Endothelial cell of umbilical vein (primary cell): Measurements from ENCODE around the gene TRPM3. TPM values are rescaled to one million over a fixed set of nuclear protein-coding genes. Genes with fewer than 3 reads are reported as not detected.

Source experiments
- BruUV-seq: library from RNA; stranded (reverse); fragments of 400-500 nt; replicated peaks from 2 replicates; lab custom pipeline; 2021; lab: Mats Ljungman, UMichigan
- CTCF ChIA-PET: fragments of 300-600, 350-600 bp; sonication (Branson Sonifier 250); formaldehyde crosslinking; loops from one replicate; lab custom pipeline; 2021; ENCODE audit warnings: antibody characterized with exemption, inconsistent platforms; lab: Charles Lee
- POLR2A ChIA-PET: fragments of 300-600, 350-600 bp; sonication (Branson Sonifier 250); formaldehyde crosslinking; loops from one replicate; lab custom pipeline; 2021; ENCODE audit warnings: antibody characterized with exemption, inconsistent platforms; lab: Charles Lee
- DNase-seq: peaks from one replicate; pipeline ENCODE4 v3.0.0-alpha.2; 2011; ENCODE audit warnings: low read depth, low spot score
- FAIRE-seq: peaks from 2 replicates; lab custom pipeline; 2011; peaks lifted over from hg19 to GRCh38; lab: Jason Lieb, UNC
- H2AFZ ChIP-seq: 2 replicates; pipeline ENCODE4 v1.6.0; 2012; ENCODE audit warnings: low read depth, low read length, control low read depth, inconsistent platforms
- H3K27ac ChIP-seq: 2 replicates; pipeline ENCODE4 v1.5.1; 2011; ENCODE audit warnings: low read depth, mild to moderate bottlenecking, control low read depth, low read length, moderate library complexity; ENCODE audit not compliant: insufficient read depth
- H3K27me3 ChIP-seq, 2 experiments: 2 replicates each; pipeline versions ENCODE4 v1.6.0 to v1.6.1; 2011; ENCODE audit warnings: low read length in 2 of 2, mixed read lengths in 1 of 2; ENCODE audit not compliant: control insufficient read depth in 2 of 2, insufficient read depth in 2 of 2
- H3K36me3 ChIP-seq, 2 experiments: 2 replicates in 1 of 2; 3 replicates in 1 of 2; pipeline ENCODE4 v1.5.1; 2011; ENCODE audit warnings: low read length in 2 of 2, mild to moderate bottlenecking in 1 of 2, moderate library complexity in 1 of 2; ENCODE audit not compliant: control insufficient read depth in 2 of 2, insufficient read depth in 2 of 2; ENCODE audit errors: extremely low read depth in 1 of 2
- H3K4me1 ChIP-seq: 3 replicates; pipeline ENCODE4 v1.5.1; 2011; ENCODE audit warnings: mild to moderate bottlenecking, low read length; ENCODE audit not compliant: control insufficient read depth, insufficient read depth; ENCODE audit errors: extremely low read depth
- H3K4me2 ChIP-seq: 2 replicates; pipeline ENCODE4 v1.6.1; 2011; ENCODE audit warnings: low read length, control low read depth, mixed read lengths; ENCODE audit not compliant: insufficient read depth
- H3K4me3 ChIP-seq, 3 experiments: fragments of 200-600 bp in 1 of 3; sonication (generic), shearing (Covaris generic) in 1 of 3; replicated peaks in 1 of 3; 2 replicates each; pipeline ENCODE4 v1.5.1; 2011 to 2016; ENCODE audit warnings: control low read depth in 3 of 3, low read length in 3 of 3, mild to moderate bottlenecking in 2 of 3, inconsistent platforms in 1 of 3, low read depth in 1 of 3, moderate library complexity in 1 of 3; ENCODE audit not compliant: insufficient read depth in 1 of 3
- H3K79me2 ChIP-seq: 2 replicates; pipeline ENCODE4 v1.6.0; 2012; ENCODE audit warnings: low read length, inconsistent platforms; ENCODE audit not compliant: control insufficient read depth, insufficient read depth
- H3K9ac ChIP-seq: replicated peaks from 2 replicates; pipeline ENCODE3; 2011; ENCODE audit warnings: low read length, control low read depth; ENCODE audit not compliant: insufficient read depth; ENCODE audit errors: extremely low read depth
- H3K9me1 ChIP-seq: replicated peaks from 3 replicates; pipeline ENCODE4 v1.6.0; 2011; ENCODE audit warnings: mild to moderate bottlenecking, low read length; ENCODE audit not compliant: control insufficient read depth, insufficient read depth; ENCODE audit errors: extremely low read depth
- H3K9me3 ChIP-seq: replicated peaks from 2 replicates; pipeline ENCODE4 v1.5.1; 2012; ENCODE audit warnings: low read length, inconsistent platforms; ENCODE audit not compliant: control insufficient read depth, insufficient read depth
- H4K20me1 ChIP-seq: replicated peaks from 2 replicates; pipeline ENCODE3; 2011; ENCODE audit warnings: mild to moderate bottlenecking, low read length; ENCODE audit not compliant: control insufficient read depth, insufficient read depth; ENCODE audit errors: extremely low read depth
- CTCF ChIP-seq, 2 donors: IDR thresholded peaks; 1 replicate in 1 of 2; 2 replicates in 1 of 2; pipeline ENCODE4 v1.5.1; 2011; ENCODE audit warnings: low read length in 2 of 2, mild to moderate bottlenecking in 2 of 2, moderate library complexity in 2 of 2, control low read depth in 1 of 2, inconsistent platforms in 1 of 2, low read depth in 1 of 2; ENCODE audit not compliant: insufficient read depth in 1 of 2; ENCODE audit errors: extremely low read depth in 1 of 2
- EZH2 ChIP-seq: IDR thresholded peaks from 2 replicates; pipeline ENCODE4 v1.6.1; 2012; ENCODE audit warnings: borderline replicate concordance, low read depth, mild to moderate bottlenecking, moderate library complexity, low read length, inconsistent platforms; ENCODE audit not compliant: severe bottlenecking
- FOS ChIP-seq: IDR thresholded peaks from 2 replicates; pipeline ENCODE4 v1.6.1; 2011; ENCODE audit warnings: mild to moderate bottlenecking, low read length, moderate library complexity, borderline replicate concordance; ENCODE audit not compliant: insufficient read depth
- GATA2 ChIP-seq: IDR thresholded peaks from 2 replicates; pipeline ENCODE4 v1.7.0; 2011; ENCODE audit warnings: low read depth, mild to moderate bottlenecking, moderate library complexity, mixed read lengths, low read length; ENCODE audit not compliant: insufficient read length, insufficient read depth
- JUN ChIP-seq: IDR thresholded peaks from 2 replicates; pipeline ENCODE4 v1.6.1; 2011; ENCODE audit warnings: borderline replicate concordance, low read depth; ENCODE audit not compliant: insufficient read length, insufficient read depth
- MAX ChIP-seq: IDR thresholded peaks from 2 replicates; pipeline ENCODE4 v1.6.1; 2011; ENCODE audit not compliant: insufficient read depth, insufficient read length
- MYC ChIP-seq: IDR thresholded peaks from one replicate; pipeline ENCODE4 v1.6.1; 2011; ENCODE audit warnings: mild to moderate bottlenecking, low read depth, low read length
- POLR2A ChIP-seq: IDR thresholded peaks from 2 replicates; pipeline ENCODE4 v1.6.1; 2012; ENCODE audit warnings: low read depth, mild to moderate bottlenecking, control low read depth, low read length
- POLR2AphosphoS5 ChIP-seq: IDR thresholded peaks from 2 replicates; pipeline ENCODE4 v1.6.1; 2012; ENCODE audit warnings: low read depth, mild to moderate bottlenecking, control low read depth, low read length, moderate library complexity; ENCODE audit not compliant: insufficient read depth
- dilution Hi-C: fragments of 300-500 bp; cut with MboI; formaldehyde crosslinking; loops from one replicate; pipeline ENCODE4 v1.15.0; 2019; ENCODE audit warnings: low sequenced_read_pairs; ENCODE audit not compliant: extremely low pct_ligation_motif_present
- intact Hi-C: fragments of 100-400 bp; cut with micrococcal nuclease; formaldehyde crosslinking; loops from one replicate; pipeline ENCODE4 v1.10.0; 2022
- polyA plus RNA-seq, 4 experiments: library from polyadenylated mRNA; depleted of rRNA in 3 of 4; stranded (reverse) in 3 of 4; unstranded in 1 of 4; fragments of >200 nt; gene quantifications; 2 replicates each; pipeline versions ENCODE4 v1.2.1 to v1.2.3, GENCODE V29; 2011 to 2012; ENCODE audit warnings: missing spikeins in 1 of 4
- total RNA-seq: library from RNA; stranded (reverse); gene quantifications from 2 replicates; pipeline ENCODE4 v1.2.3, GENCODE V29; 2021

The TRPM3 gene
- total and polyA plus RNA-seq, 2 donors (not counting 3 experiments of a cell fraction or from before 2014, with no cell fraction given), result 0.17 to 0.33 TPM

- no TSS peak for BruUV-seq
- no peak for FAIRE-seq
Measured at GRCh38 chr9:70593241-70593640, 528.2 kb downstream of the TRPM3 start.

More at GRCh38 chr9:70593241-70593640, 528.2 kb downstream of the TRPM3 start:
- CTCF ChIA-PET, result interaction anchor here (1.4 to 3.5 kb wide), 3 partner anchors 9 to 422 kb away, joined by 3 to 19 read pairs (median 3); no protein-coding TSS in a partner anchor
- dilution Hi-C loops, result no loop called here
- TF ChIP-seq JUN (no peak), MAX (no peak), MYC (no peak), GATA2 (no peak), EZH2 (no peak), FOS (no peak), CTCF (IDR thresholded peaks at IDR 0.05; ENCODE audit: extremely low read depth in 1 of 2, insufficient read depth in 1 of 2, low read depth in 1 of 2, low read length in 2 of 2) (no peak), POLR2AphosphoS5 (no peak), POLR2A (no peak)
- intact Hi-C loops, result no loop called here
- POLR2A ChIA-PET, result no interaction called here
- no peaks in the 10 kb centered on the region for H3K79me2 ChIP-seq
- no peaks in the 10 kb centered on the region for H3K27me3 ChIP-seq
- H3K9ac ChIP-seq, result no peak overlapping the region
- no peaks in the 10 kb centered on the region for H3K9me1 ChIP-seq
- H3K4me1 ChIP-seq, result peaks cover 15% of the 10 kb centered on the region
- H3K9me3 ChIP-seq, result no peaks in the 10 kb centered on the region
- no peaks in the 10 kb centered on the region for H3K36me3 ChIP-seq
- no peak overlapping the region for H3K4me3 ChIP-seq
- H3K4me2 ChIP-seq, result no peak overlapping the region
- H4K20me1 ChIP-seq, result no peaks in the 10 kb centered on the region
- H2AFZ ChIP-seq, result no peak overlapping the region
- no peak overlapping the region for H3K27ac ChIP-seq
- no peak for DNase-seq
